HCEC 1CT (cell line): ENCODE data around the gene SF3B3.
"Not testable (repeated sequence)": the region's sequence is repeated elsewhere in the genome, so short reads cannot be mapped to it uniquely, and the experiment has no call there.

Experiments
- DNase-seq: peaks from one replicate; pipeline ENCODE4 v3.0.0-alpha.2; 2017

The SF3B3 gene

GRCh38 chr16:70592106-70592571, 68.5 kb downstream of the SF3B3 start:
- DNase-seq: no peak

- DNase-seq: no peak
These were observed 69.9 kb downstream of the SF3B3 start for GRCh38 chr16:70593544-70593943.

DNA sequence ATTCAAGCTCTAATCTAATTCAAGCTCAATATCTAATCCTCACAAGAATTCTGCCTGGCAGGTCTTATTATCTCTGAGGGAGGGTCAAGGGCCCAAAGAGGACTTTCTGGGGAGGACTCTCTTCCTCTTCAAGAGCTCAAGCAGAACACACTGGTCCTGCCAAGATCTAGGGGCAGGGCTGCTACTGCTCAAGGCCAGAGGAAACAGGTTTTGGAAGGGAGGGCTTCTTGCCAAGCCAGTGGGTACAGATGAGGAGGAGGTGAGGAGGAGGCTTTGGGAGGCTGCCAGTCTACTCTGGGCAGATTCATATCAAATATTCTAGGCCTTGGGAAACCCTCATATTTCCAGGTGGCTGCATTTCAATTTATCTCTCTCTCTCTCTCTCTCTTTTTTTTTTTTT, 71.0 kb downstream of the SF3B3 start:
- DNase-seq: no peak

GRCh38 chr16:70597135-70597835, 73.7 kb downstream of the SF3B3 start:
- DNase-seq: no peak

- DNase-seq: no peak
These were observed 75.4 kb downstream of the SF3B3 start for GRCh38 chr16:70598937-70599503.

- no peak for DNase-seq
These were observed 77.1 kb downstream of the SF3B3 start for GRCh38 chr16:70600730-70601129.

GRCh38 chr16:70601576-70602575, 78.3 kb downstream of the SF3B3 start:
- DNase-seq: no peak

DNA sequence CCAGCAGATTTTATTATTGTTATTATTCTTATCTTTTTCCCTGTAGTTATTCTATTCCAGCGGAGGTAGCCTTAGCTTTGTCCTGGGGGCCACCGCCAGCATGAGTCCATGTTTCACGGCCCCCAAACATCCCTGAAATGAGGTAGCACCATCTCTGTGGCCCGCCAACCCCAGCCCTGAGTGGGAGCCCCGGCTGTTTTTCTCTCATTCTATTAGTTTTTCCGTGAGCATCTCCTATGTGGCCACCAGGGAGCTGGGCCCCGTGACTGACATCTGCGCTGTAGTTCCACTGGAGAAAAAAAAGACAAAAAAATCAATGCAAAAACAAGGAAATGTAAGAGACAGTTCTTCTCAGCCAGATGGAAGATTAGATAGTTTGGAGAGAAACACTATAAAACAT, 79.2 kb downstream of the SF3B3 start:
- no peak for DNase-seq

DNA sequence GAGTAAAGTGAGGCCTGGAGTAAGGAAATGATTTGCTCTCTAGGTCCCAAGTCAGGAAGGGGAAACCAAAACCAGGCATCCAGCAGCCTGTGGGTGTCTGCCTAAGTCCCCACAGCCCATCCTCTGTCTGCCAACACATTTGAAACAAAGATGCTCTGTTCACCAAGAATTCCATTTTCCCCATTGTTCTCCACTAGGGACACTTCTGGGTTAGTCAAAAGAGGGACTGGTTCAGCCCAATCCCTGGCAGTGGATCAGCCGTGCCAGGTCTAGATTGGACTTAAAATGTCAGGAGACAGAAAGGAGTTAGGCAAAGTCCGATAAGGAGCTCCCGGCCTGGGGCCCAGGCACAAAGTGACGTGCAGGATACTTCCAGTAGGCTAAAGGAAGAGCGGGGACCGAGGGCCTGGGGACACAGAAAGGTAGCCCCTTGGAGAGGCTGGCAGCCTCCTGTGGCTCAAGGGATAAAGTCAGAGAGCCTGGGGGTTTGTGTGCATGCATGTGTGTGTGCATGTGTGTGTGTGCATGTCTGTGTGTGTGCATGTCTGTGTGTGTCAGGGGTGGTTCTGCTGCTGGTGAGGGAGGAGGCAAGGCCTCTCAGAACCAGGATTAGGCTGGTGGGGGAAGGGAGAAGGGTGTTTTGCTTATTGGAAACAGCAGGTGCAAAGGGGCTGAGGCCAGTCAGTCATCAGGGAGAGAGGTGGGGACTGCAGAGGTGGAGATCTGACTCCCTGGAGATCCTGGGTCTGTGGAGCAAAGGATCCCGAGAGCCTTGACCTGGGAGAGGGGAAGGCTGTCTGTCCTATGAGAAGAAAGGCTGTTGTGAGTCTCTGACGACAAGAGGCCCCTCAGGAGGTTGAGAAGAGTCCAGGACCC, 81.0 kb downstream of the SF3B3 start:
- no peak for DNase-seq

DNA sequence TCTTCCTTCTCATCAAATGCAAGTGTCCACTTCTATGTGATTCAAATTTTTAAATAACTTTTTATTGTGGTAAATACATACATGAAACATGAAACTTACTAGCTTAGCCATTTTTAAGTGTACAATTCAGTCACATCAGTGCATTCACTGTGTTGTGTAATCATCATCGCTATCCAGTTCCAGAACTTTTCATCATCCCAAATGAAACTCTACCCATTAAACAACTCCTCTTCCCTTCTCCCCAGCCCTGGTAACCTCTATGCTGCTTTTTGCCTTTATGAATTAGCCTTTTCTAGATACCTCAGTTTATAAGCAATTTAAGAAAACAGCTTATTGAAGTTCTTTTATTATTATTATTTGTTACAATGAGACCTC, 81.7 kb downstream of the SF3B3 start:
- DNase-seq: no peak

- DNase-seq: no peak
These were observed 84.9 kb downstream of the SF3B3 start for GRCh38 chr16:70608521-70608920.

GRCh38 chr16:70610273-70611223, 86.9 kb downstream of the SF3B3 start:
- DNase-seq: no peak

GRCh38 chr16:70611224-70611598, 87.6 kb downstream of the SF3B3 start:
- DNase-seq: no peak

DNA sequence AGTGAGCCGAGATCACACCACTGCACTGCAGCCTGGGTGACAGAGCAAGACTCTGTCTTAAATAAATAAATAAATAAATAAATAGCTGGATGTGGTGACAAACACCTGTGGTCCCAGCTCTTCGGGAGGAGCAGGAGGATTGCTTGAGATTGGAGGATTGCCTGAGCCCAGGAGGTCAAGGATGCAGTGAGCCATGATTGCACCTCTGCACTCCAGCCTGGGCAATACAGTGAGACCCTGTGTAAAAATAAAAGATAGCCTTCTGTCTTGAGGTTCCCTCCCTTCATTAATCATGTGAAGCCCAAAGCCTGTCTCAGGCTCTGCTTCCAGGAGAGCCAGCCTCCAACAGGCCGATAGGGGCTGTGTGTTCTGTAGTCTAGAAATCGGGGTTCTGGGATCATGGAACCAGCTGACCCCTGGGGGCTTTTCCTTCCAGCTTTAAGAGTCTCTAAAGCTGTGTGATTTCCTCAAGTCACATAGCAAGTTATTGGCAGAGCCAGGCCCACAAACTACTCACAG, 88.2 kb downstream of the SF3B3 start:
- no peak for DNase-seq

DNA sequence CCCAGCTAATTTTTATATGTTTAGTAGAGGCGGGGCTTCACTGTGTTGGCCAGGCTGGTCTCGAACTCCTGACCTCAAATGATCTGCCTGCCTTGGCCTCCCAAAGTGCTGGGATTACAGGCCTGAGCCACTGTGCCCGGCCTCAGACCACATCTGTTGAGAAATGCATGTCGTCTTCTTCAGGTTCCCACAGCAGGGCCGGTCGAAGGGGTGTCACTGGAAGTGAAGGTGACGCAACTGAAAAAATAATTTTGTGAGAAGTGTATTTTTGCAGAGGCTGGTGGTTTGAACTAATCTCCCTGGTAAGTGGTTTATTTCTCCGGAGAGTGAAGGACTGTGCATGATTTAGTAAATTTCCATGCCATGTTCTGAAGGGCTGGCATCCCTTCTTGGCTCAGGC, 89.3 kb downstream of the SF3B3 start:
- DNase-seq: no peak

DNA sequence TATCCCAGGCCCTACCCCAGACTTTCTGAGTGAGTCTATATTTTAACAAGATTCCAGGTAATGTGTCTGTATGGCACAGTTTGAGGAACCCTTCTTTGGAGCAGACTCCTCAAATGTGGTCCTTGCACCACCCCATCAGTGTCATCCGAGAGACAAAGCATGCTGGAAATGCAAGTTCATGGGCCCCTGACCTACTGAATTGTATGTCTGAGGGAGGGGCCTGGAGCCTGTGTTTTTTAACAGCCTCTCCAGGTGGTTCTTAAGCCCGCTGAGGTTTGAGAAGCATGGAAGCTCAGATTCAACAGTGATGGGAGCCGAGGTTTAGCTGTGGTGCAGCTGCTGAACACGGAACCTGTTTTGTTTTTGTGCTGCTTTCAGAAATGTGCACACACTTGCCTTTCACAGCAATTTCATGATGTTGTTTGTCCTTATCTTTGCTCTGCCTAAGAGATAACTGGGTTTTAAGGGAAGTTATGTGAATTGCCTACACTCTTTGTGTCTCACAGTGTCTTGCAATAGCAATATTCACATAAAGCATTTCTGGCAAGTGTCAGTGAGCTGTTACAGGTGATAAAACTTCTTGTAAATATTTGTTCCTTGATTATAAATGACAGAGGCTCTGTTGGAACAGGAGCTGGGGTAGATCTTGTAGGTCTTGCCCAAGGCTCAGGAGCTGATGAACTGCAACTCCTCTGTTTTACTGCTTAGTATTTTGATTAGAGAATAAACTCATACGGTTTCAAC, 90.8 kb downstream of the SF3B3 start:
- DNase-seq: no peak

DNA sequence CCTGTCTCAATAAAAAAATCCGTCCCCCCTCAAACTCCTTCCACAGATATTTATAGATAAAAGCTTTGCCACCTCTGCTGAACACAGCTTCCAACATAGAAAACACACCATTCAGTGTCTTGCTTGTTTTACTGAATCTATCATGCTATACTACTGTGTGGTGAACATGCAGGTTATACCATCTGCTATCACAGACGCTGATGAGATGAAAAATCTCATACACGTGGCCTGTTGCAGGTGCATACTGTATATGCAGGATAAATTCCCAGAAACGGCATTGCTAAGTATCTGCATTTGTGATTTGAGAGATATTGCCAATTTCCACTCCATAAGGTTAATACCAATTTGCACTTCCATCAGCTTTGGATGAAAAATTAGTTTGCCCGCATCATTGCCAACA, 92.3 kb downstream of the SF3B3 start:
- no peak for DNase-seq

DNA sequence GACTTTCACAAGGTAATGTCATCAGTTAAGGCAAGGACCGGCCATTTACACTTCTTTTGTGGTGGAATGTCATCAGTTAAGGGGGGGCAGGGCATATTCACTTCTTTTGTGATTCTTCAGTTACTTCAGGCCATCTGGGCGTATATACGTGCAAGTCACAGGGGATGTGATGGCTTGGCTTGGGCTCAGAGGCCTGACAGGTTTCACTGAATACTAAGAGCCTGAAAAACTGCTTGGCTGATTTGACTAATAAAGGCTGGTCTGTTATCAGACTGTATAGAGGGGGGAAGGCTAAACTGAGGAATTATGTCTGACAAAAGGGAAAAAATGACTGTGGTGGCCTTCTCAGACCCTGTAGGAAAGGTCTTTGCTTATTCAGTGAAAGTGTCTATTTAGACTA, 98.2 kb downstream of the SF3B3 start:
- not testable (repeated sequence) for DNase-seq
